ENCODE measurements around the gene MFAP5.
"Not testable (repeated sequence)": the region's sequence is repeated elsewhere in the genome, so short reads cannot be mapped to it uniquely, and the experiment has no call there.

The MFAP5 gene

GRCh38 chr12:8624750-8625149, 37.9 kb downstream of the MFAP5 start:
- not testable (repeated sequence) for DNase-seq

GRCh38 chr12:8622646-8623045, 40.0 kb downstream of the MFAP5 start:
- DNase-seq: no peak

GRCh38 chr12:8615206-8615605, 47.4 kb downstream of the MFAP5 start:
- DNase-seq: no peak

GRCh38 chr12:8613881-8614280, 48.7 kb downstream of the MFAP5 start:
- DNase-seq: not testable (repeated sequence)

- no peak for DNase-seq
Observed at GRCh38 chr12:8612629-8613028, 50.0 kb downstream of the MFAP5 start, which contains the start of gene AICDA. TSS of gene AICDA (minus strand) at chr12:8612859. CDS start at chr12:8612767, 92 bp downstream.

GRCh38 chr12:8609061-8609570, 53.5 kb downstream of the MFAP5 start:
- no peak for DNase-seq

- DNase-seq: no peak
Observed at GRCh38 chr12:8606890-8607289, 55.7 kb downstream of the MFAP5 start.

- DNase-seq: no peak
Observed at GRCh38 chr12:8605057-8605456, 57.6 kb downstream of the MFAP5 start.

- DNase-seq: no peak
Observed at GRCh38 chr12:8603856-8604255, 58.8 kb downstream of the MFAP5 start.

GRCh38 chr12:8603286-8603685, 59.3 kb downstream of the MFAP5 start:
- no peak for DNase-seq

- DNase-seq: no peak
Observed at GRCh38 chr12:8596561-8596960, 66.1 kb downstream of the MFAP5 start.
